ENCODE results near the gene NCKAP5.

GRCh38 chr2:133418671-133419070 lies 149.6 kb downstream of the NCKAP5 start:
- TF ChIP-seq CTCF (IDR thresholded peaks at IDR 0.05; ENCODE audit: control extremely low read depth in 1 of 3, insufficient read depth in 1 of 3, low read depth in 1 of 3, low read length in 3 of 3) (no peak), KDM1A (IDR thresholded peaks at IDR 0.05; ENCODE audit: borderline replicate concordance, low read length) (no peak), YY1 (IDR thresholded peaks at IDR 0.05; ENCODE audit: low read depth, low read length) (no peak)
